Renal cortex interstitium (tissue), 11 donors: ENCODE data around the gene C5orf63. TPM values are rescaled to one million over a fixed set of nuclear protein-coding genes. Genes with fewer than 3 reads are reported as not detected.
A peak's percentile ranks its signal among the peaks of the same experiment; 100 is the strongest.
"Not testable (repeated sequence)": the region's sequence is repeated elsewhere in the genome, so short reads cannot be mapped to it uniquely, and the experiment has no call there.

Source experiments
- DNase-seq, 11 donors: peaks; one replicate each; pipeline ENCODE4 v3.0.0-alpha.2; 2013; ENCODE audit warnings: low read depth in 9 of 11, low spot score in 4 of 11; ENCODE audit errors: extremely low read depth in 1 of 11
- polyA plus RNA-seq, 3 donors: library from polyadenylated mRNA; unstranded; fragments of 120-200 nt; gene quantifications; one replicate each; pipeline ENCODE4 v1.2.1, GENCODE V29; 2013; ENCODE audit not compliant: insufficient read length in 3 of 3

C5orf63 gene
- polyA plus RNA-seq, 3 donors = 11.1 to 15.4 (median 13.5) TPM

GRCh38 chr5:127051591-127051990, 21.7 kb downstream of the C5orf63 start:
- no peak for DNase-seq

GRCh38 chr5:127046343-127047072, 26.8 kb downstream of the C5orf63 start:
- DNase-seq = no peak

GRCh38 chr5:127042593-127042992, 30.7 kb downstream of the C5orf63 start:
- DNase-seq = no peak

GRCh38 chr5:127041571-127041970, 31.7 kb downstream of the C5orf63 start:
- DNase-seq = no peak

GRCh38 chr5:127040796-127041520, 32.3 kb downstream of the C5orf63 start:
- no peak for DNase-seq

- no peak for DNase-seq
Measured at GRCh38 chr5:127038550-127038949, 34.8 kb downstream of the C5orf63 start.

GRCh38 chr5:127031863-127032232, 41.5 kb downstream of the C5orf63 start:
- DNase-seq = no peak

GRCh38 chr5:127031147-127031862, 42.0 kb downstream of the C5orf63 start:
- peak in 4 of 11 donors; percentile 17 to 38 (median 26) for DNase-seq

- DNase-seq = peak; percentile 85 to 94 (median 92)
Measured at GRCh38 chr5:127030259-127031146, 42.8 kb downstream of the C5orf63 start, which contains the start of gene MARCHF3. Gene MARCHF3 (minus strand): TSS chr5:127030558. CDS start chr5:126918171, 112,387 bp downstream.

- DNase-seq = peak in 5 of 11 donors; percentile 40 to 61 (median 55)
Measured at GRCh38 chr5:127029581-127030258, 43.6 kb downstream of the C5orf63 start.

- peak in 2 of 11 donors; percentile 11 to 21 for DNase-seq
Measured at GRCh38 chr5:127028822-127029457, 44.4 kb downstream of the C5orf63 start.

GRCh38 chr5:127027539-127027938, 45.8 kb downstream of the C5orf63 start:
- no peak for DNase-seq

- no peak for DNase-seq
Measured at GRCh38 chr5:127026166-127026565, 47.1 kb downstream of the C5orf63 start.

- DNase-seq = no peak
Measured at GRCh38 chr5:127025467-127025866, 47.8 kb downstream of the C5orf63 start.

- DNase-seq = no peak
Measured at GRCh38 chr5:127024821-127025220, 48.5 kb downstream of the C5orf63 start.

- not testable (repeated sequence) for DNase-seq
Measured at GRCh38 chr5:127023552-127024191, 49.6 kb downstream of the C5orf63 start.

- DNase-seq = no peak
Measured at GRCh38 chr5:127022846-127023245, 50.5 kb downstream of the C5orf63 start.
